CD4-positive, CD25-positive, alpha-beta regulatory T cell (primary cell): Measurements from ENCODE around the gene DNAH6. TPM values are rescaled to one million over a fixed set of nuclear protein-coding genes. Genes with fewer than 3 reads are reported as not detected.

Source experiments
- ATAC-seq, 2 donors: fragments of 150-1000 bp; cut with Tn5 transposase; one replicate each; pipeline ENCODE4 v1.10.0; 2021; ENCODE audit warnings: low read depth in 2 of 2, moderate number of reproducible peaks in 2 of 2, moderate library complexity in 1 of 2
- DNase-seq, 3 donors: peaks; one replicate each; pipeline versions ENCODE4 v3.0.0 to v3.0.0-alpha.2; 2012 to 2022; ENCODE audit warnings: mixed read lengths in 1 of 3
- H3K27ac ChIP-seq: one replicate; pipeline ENCODE4 v1.7.0; 2013; ENCODE audit warnings: mild to moderate bottlenecking, low read length; ENCODE audit not compliant: insufficient read depth, poor library complexity, severe bottlenecking
- H3K27me3 ChIP-seq: one replicate; pipeline ENCODE4 v1.7.0; 2013; ENCODE audit warnings: low read length; ENCODE audit not compliant: control insufficient read depth, insufficient read depth
- H3K36me3 ChIP-seq: one replicate; pipeline ENCODE4 v1.7.0; 2013; ENCODE audit warnings: mild to moderate bottlenecking, low read length, moderate library complexity; ENCODE audit not compliant: control insufficient read depth, insufficient read depth
- H3K4me1 ChIP-seq: 2 replicates; pipeline ENCODE4 v1.7.0; 2013; ENCODE audit warnings: mild to moderate bottlenecking, low read length; ENCODE audit not compliant: insufficient read depth, control insufficient read depth, poor library complexity, severe bottlenecking
- H3K4me3 ChIP-seq: one replicate; pipeline ENCODE4 v1.7.0; 2013; ENCODE audit warnings: low read depth, mild to moderate bottlenecking, low read length, moderate library complexity
- H3K9me3 ChIP-seq, 2 experiments: 1 replicate in 1 of 2; 2 replicates in 1 of 2; pipeline ENCODE4 v1.7.0; 2013; ENCODE audit warnings: low read length in 2 of 2, mild to moderate bottlenecking in 1 of 2, moderate library complexity in 1 of 2; ENCODE audit not compliant: control insufficient read depth in 2 of 2
- H3K27ac Mint-ChIP-seq, 3 donors: one replicate each; pipeline ENCODE4 v1.8.0; 2020 to 2022; ENCODE audit warnings: mild to moderate bottlenecking in 3 of 3, mixed read lengths in 3 of 3, moderate library complexity in 2 of 3
- H3K27me3 Mint-ChIP-seq: one replicate; pipeline ENCODE4 v1.8.0; 2022; ENCODE audit warnings: mild to moderate bottlenecking, mixed read lengths
- H3K36me3 Mint-ChIP-seq: one replicate; pipeline ENCODE4 v1.8.0; 2020; ENCODE audit warnings: mixed read lengths
- H3K4me1 Mint-ChIP-seq, 4 donors: one replicate each; pipeline ENCODE4 v1.8.0; 2020 to 2022; ENCODE audit warnings: mixed read lengths in 4 of 4, mild to moderate bottlenecking in 1 of 4
- H3K4me3 Mint-ChIP-seq, 4 donors: one replicate each; pipeline ENCODE4 v1.8.0; 2020 to 2022; ENCODE audit warnings: mild to moderate bottlenecking in 4 of 4, mixed read lengths in 4 of 4, moderate library complexity in 3 of 4
- H3K9me3 Mint-ChIP-seq, 7 donors: one replicate each; pipeline ENCODE4 v1.8.0; 2020 to 2022; ENCODE audit warnings: mixed read lengths in 7 of 7, mild to moderate bottlenecking in 3 of 7, moderate library complexity in 2 of 7
- polyA plus RNA-seq, 4 donors: library from polyadenylated mRNA; unstranded; fragments of 300-500 nt; fragmentation: Illumina TruSeq; gene quantifications; one replicate each; pipeline ENCODE4 v1.2.3, GENCODE V29; 2021
- total RNA-seq: library from RNA; stranded (reverse); gene quantifications from one replicate; pipeline ENCODE4 v1.2.3, GENCODE V29; 2022

DNAH6 gene
- total and polyA plus RNA-seq, 5 donors from 2014 or later = 0.17 to 1.1 (median 0.52) TPM

DNA sequence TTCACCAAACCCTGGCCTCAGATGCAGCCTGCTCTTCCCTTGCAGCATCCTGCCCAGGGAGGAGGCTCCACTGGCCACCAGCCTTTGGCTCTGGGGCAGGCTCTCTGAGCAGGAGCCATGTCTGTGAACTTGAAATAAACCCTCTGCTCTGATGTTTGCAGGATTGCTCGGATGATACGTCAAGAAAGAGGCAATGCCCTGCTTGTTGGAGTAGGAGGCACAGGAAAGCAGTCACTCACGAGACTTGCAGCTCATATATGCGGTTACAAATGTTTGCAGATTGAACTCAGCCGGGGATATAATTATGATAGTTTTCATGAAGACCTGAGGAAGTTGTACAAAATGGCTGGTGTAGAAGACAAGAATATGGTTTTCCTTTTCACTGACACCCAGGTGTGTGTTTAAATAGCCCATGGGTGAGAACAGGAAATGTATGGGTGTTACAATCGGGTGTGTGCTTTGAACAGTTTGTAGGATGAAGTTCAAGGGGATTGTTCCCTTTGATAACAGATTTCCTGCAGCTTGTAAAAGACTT is 177.9 kb downstream of the DNAH6 start:
- peaks cover 7 to 38% (median 9%) of the 10 kb centered on the region in 4 donors for H3K4me1 Mint-ChIP-seq
- H3K9me3 Mint-ChIP-seq = peaks cover 0 to 4% (median under 1%) of the 10 kb centered on the region in 7 donors
- peak overlapping the region; percentile 64 for H3K4me3 ChIP-seq
- no peaks in the 10 kb centered on the region for H3K9me3 ChIP-seq
- H3K27me3 Mint-ChIP-seq = no peaks in the 10 kb centered on the region
- ATAC-seq = peak; percentile 37 to 74
- peak in 2 of 3 donors; percentile 38 to 74 for DNase-seq
- H3K4me3 Mint-ChIP-seq = peak overlapping the region in 3 of 4 donors; percentile 52 to 58 (median 52)
- H3K27me3 ChIP-seq = no peaks in the 10 kb centered on the region
- peak overlapping the region; percentile 44 to 97 (median 75) for H3K27ac Mint-ChIP-seq
- H3K36me3 Mint-ChIP-seq = peaks cover 3% of the 10 kb centered on the region
- peak overlapping the region; percentile 49 for H3K27ac ChIP-seq
- H3K36me3 ChIP-seq = no peaks in the 10 kb centered on the region
- H3K4me1 ChIP-seq = peaks cover 12% of the 10 kb centered on the region

DNA sequence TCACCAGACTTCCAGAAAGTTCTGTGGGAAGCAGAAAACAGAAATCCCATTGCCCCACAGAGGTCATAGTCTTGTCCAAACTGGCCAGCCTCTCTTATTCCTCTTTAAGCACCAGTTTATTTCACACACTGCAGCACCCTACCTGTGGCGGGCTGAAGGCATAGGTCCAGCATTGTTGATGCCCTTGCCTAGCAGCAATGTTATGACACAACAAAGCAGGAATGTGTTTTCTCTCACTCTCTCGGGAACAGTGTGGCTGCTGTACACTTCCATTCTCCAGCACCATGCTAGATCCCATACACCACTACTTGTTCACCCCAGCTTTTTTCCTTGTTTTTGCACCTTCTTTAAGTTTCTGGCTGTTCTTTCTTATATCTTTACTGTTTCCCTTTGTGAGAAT is 181.6 kb downstream of the DNAH6 start:
- H3K4me1 ChIP-seq = peaks cover 12% of the 10 kb centered on the region
- DNase-seq (no peak), ATAC-seq (no peak)
- Mint-ChIP-seq H3K9me3 (peaks cover 0 to 14% (median 4%) of the 10 kb centered on the region in 7 donors), H3K27ac (peak overlapping the region in 2 of 3 donors; percentile 24 to 47), H3K27me3 (peaks cover 4% of the 10 kb centered on the region), H3K36me3 (peaks cover 2% of the 10 kb centered on the region), H3K4me1 (peaks cover 7 to 31% (median 9%) of the 10 kb centered on the region in 4 donors), H3K4me3 (peak overlapping the region in 1 of 4 donors; percentile 21)
- no peaks in the 10 kb centered on the region for H3K9me3 ChIP-seq
- no peaks in the 10 kb centered on the region for H3K27me3 ChIP-seq
- H3K27ac ChIP-seq = no peak overlapping the region
- no peaks in the 10 kb centered on the region for H3K36me3 ChIP-seq
- H3K4me3 ChIP-seq = no peak overlapping the region

DNA sequence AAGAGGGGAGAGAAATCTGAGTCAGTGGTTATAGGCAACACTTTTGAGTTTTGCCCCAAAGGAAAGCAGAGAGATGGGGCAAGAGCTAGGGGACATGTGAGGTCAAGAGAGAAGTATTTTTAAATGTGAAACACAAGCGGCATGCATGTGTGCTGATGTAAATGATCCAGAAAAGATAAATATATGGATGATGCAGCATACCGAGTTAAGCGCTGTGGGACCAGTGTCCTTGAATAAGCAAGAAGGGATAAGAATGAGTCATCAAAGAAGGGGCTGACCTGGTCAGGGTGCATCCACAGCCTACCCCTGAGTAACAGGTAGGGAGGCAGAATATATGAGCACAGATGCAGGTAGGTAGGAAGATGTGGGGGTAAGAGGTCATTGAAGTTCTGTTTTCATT is 183.7 kb downstream of the DNAH6 start:
- peaks cover 1 to 14% (median 4%) of the 10 kb centered on the region in 7 donors for H3K9me3 Mint-ChIP-seq
- Histone ChIP-seq H3K4me3 (no peak overlapping the region), H3K27ac (no peak overlapping the region), H3K36me3 (no peaks in the 10 kb centered on the region), H3K4me1 (no peaks in the 10 kb centered on the region), H3K9me3 (no peaks in the 10 kb centered on the region), H3K27me3 (no peaks in the 10 kb centered on the region)
- H3K4me3 Mint-ChIP-seq = no peak overlapping the region
- peaks cover 4% of the 10 kb centered on the region for H3K27me3 Mint-ChIP-seq
- DNase-seq (no peak), ATAC-seq (no peak)
- H3K27ac Mint-ChIP-seq = peak overlapping the region in 1 of 3 donors; percentile 10
- H3K4me1 Mint-ChIP-seq = peaks cover 0 to 12% (median 1%) of the 10 kb centered on the region in 4 donors
- no peaks in the 10 kb centered on the region for H3K36me3 Mint-ChIP-seq

DNA sequence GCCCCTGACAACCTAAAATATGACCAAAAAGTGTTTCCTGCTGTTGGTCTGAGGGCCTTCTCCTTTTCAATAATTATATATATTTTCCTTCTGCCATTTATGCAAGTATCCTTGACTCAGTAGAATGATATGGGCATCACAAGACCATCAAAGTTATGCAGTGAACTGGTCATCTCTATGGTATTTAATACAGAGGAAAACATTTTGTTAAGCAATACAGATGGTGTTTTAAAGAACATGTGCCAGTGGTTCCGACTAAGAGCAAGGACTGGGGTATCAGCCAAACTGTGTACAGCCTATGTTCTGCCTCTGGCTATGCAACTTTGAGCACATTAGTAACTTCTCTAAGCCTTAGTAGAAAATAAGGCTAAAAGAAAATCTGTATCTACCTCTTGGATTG is 185.6 kb downstream of the DNAH6 start:
- Mint-ChIP-seq H3K9me3 (peaks cover 1 to 14% (median 4%) of the 10 kb centered on the region in 7 donors), H3K27me3 (peaks cover 4% of the 10 kb centered on the region), H3K4me1 (peaks cover 0 to 5% (median 2%) of the 10 kb centered on the region in 4 donors), H3K27ac (no peak overlapping the region), H3K36me3 (no peaks in the 10 kb centered on the region), H3K4me3 (no peak overlapping the region)
- H3K27ac ChIP-seq = no peak overlapping the region
- H3K4me3 ChIP-seq = no peak overlapping the region
- no peak for DNase-seq
- no peaks in the 10 kb centered on the region for H3K4me1 ChIP-seq
- H3K9me3 ChIP-seq = no peaks in the 10 kb centered on the region
- no peak for ATAC-seq
- H3K27me3 ChIP-seq = no peaks in the 10 kb centered on the region
- H3K36me3 ChIP-seq = no peaks in the 10 kb centered on the region

DNA sequence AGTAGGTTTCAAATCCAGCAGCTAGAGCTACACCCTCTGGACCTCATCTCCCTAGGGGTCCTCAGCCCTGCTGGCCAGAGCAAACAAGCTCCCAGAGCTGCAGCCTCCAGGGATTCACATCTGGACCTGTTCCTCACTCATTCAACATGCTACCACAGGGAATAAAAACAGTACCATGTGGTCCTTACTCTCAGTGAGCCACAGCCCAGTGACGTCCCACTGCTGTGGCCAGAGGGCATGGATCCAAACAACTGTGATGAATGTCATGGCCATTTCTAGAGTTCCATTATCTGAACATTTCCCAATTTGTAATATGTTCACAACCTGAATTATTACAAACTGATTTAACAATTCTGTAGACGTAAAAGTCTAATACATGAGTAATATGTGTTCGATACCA is 186.6 kb downstream of the DNAH6 start:
- Histone ChIP-seq H3K9me3 (no peaks in the 10 kb centered on the region), H3K27me3 (no peaks in the 10 kb centered on the region), H3K27ac (no peak overlapping the region), H3K4me3 (no peak overlapping the region), H3K36me3 (no peaks in the 10 kb centered on the region), H3K4me1 (no peaks in the 10 kb centered on the region)
- no peak overlapping the region for H3K27ac Mint-ChIP-seq
- peaks cover 4% of the 10 kb centered on the region for H3K27me3 Mint-ChIP-seq
- no peaks in the 10 kb centered on the region for H3K36me3 Mint-ChIP-seq
- H3K4me1 Mint-ChIP-seq = peaks cover 0 to 4% (median 1%) of the 10 kb centered on the region in 4 donors
- peaks cover 1 to 13% (median 4%) of the 10 kb centered on the region in 7 donors for H3K9me3 Mint-ChIP-seq
- DNase-seq = no peak
- H3K4me3 Mint-ChIP-seq = no peak overlapping the region
- no peak for ATAC-seq

DNA sequence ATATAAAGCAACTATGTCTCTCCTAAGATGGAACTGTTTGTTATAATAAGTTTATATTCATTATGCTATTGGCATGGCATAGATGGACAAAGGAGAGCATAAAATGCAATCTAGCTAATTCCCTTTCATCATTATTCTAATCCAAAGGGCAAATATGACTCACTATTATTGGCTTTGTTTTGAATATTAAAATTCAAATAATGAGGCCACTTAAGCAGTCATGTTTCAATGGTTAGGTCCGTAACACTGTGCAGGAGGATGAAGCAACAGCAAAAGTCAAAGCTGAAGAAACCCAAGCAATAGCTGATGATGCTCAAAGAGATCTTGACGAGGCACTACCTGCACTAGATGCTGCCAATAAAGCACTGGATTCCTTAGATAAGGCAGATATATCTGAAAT is 187.5 kb downstream of the DNAH6 start:
- Histone ChIP-seq H3K27ac (no peak overlapping the region), H3K4me3 (no peak overlapping the region), H3K36me3 (no peaks in the 10 kb centered on the region), H3K4me1 (no peaks in the 10 kb centered on the region), H3K9me3 (no peaks in the 10 kb centered on the region), H3K27me3 (no peaks in the 10 kb centered on the region)
- Mint-ChIP-seq H3K9me3 (peaks cover 1 to 11% (median 4%) of the 10 kb centered on the region in 7 donors), H3K27me3 (peaks cover 4% of the 10 kb centered on the region), H3K4me3 (no peak overlapping the region), H3K36me3 (no peaks in the 10 kb centered on the region), H3K4me1 (peaks cover 0 to 11% (median 4%) of the 10 kb centered on the region in 4 donors), H3K27ac (no peak overlapping the region)
- DNase-seq (no peak), ATAC-seq (no peak)

DNA sequence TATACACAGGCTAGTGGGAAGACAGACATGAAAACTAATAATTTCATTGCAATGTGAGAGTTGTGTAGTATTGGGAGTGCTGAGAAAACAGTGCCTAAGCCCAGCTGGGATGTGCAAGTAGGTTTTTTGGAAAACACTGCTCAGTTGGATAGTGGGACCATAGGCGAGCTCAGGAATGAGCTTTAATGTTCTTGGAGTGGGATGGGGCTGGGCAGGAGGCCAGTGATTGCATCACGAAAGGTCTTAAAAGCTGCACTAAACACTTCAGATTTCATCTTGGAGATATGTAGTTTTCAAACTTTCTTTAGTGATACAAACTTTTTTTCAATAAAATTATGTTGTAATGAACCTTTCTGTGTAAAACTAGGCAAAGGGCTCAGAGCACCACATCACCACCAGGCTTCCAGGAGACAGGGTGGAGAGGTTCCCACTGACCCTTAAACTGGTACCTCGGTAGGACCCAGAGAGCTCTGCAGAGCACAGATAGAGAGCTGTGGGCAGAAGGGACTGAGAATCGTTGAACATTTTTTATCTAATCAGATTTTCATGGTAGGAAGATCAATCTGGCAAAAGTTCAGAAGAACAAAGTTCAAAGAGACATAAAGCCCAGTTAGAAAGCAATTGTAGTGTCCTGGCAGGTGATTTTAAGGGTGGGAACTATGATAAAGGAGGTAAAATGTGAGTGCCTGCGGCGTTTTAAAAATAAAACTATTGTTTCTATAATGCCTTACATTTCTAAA is 188.4 kb downstream of the DNAH6 start:
- Mint-ChIP-seq H3K36me3 (no peaks in the 10 kb centered on the region), H3K27ac (peak overlapping the region in 1 of 3 donors; percentile 12), H3K4me1 (peaks cover 0 to 14% (median 5%) of the 10 kb centered on the region in 4 donors), H3K4me3 (no peak overlapping the region), H3K27me3 (peaks cover 4% of the 10 kb centered on the region), H3K9me3 (peaks cover 0 to 12% (median 4%) of the 10 kb centered on the region in 7 donors)
- Histone ChIP-seq H3K4me3 (no peak overlapping the region), H3K36me3 (no peaks in the 10 kb centered on the region), H3K9me3 (no peaks in the 10 kb centered on the region), H3K27me3 (no peaks in the 10 kb centered on the region), H3K4me1 (no peaks in the 10 kb centered on the region), H3K27ac (no peak overlapping the region)
- no peak for ATAC-seq
- DNase-seq = no peak
